Measurements from ENCODE around the gene IKZF4. TPM values are rescaled to one million over a fixed set of nuclear protein-coding genes. Genes with fewer than 3 reads are reported as not detected.

The IKZF4 gene
- total RNA-seq, 1 experiment from 2014 or later: 13.9 TPM

DNA sequence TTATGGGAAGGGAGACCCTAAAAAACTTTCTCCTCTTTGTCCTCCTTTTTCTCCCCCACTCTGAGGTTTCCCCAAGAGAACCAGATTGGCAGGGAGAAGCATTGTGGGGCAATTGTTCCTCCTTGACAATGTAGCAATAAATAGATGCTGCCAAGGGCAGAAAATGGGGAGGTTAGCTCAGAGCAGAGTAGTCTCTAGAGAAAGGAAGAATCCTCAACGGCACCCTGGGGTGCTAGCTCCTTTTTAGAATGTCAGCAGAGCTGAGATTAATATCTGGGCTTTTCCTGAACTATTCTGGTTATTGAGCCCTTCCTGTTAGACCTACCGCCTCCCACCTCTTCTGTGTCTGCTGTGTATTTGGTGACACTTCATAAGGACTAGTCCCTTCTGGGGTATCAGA, 16.3 kb downstream of the IKZF4 start:
- H3K27ac Mint-ChIP-seq: peak overlapping the region in 2 of 3 experiments; percentile 3 to 51; a peak in 1 of 7 replicates

More for the DNA sequence above, 16.3 kb downstream of the IKZF4 start:
- Histone ChIP-seq H3K18ac (ENCODE audit: insufficient read length, low read depth, low read length) (no peak overlapping the region), H2BK5ac (ENCODE audit: insufficient read length, low read length) (no peak overlapping the region), H3K4me1 (ENCODE audit: insufficient read depth, low read length) (no peaks in the 10 kb centered on the region; the same call in 1 of the 2 replicates), H3K4me2 (ENCODE audit: insufficient read depth, insufficient read length, low read length) (no peak overlapping the region), H2BK120ac (ENCODE audit: low read depth, low read length, poor library complexity, severe bottlenecking) (no peak overlapping the region), H3K9me3 (ENCODE audit: control insufficient read depth, low read depth, low read length) (no peaks in the 10 kb centered on the region), H3K27ac (ENCODE audit: insufficient read length, low read depth, low read length) (no peak overlapping the region), H2AK5ac (ENCODE audit: insufficient read length, low read length) (no peak overlapping the region), H3K79me2 (ENCODE audit: insufficient read depth, low read length) (peaks cover 2% of the 10 kb centered on the region; the same call in 1 of the 2 replicates), H3K79me1 (ENCODE audit: insufficient read depth, low read depth, low read length, poor library complexity, severe bottlenecking) (no peaks in the 10 kb centered on the region), H3K56ac (ENCODE audit: insufficient read length, low read depth, low read length) (no peak overlapping the region), H2BK20ac (ENCODE audit: low read depth, low read length, poor library complexity, severe bottlenecking) (no peak overlapping the region), H2BK15ac (ENCODE audit: low read depth, low read length) (no peak overlapping the region), H3K23me2 (ENCODE audit: insufficient read length, low read depth, low read length, poor library complexity, severe bottlenecking) (no peaks in the 10 kb centered on the region), H4K5ac (ENCODE audit: insufficient read length, low read depth, low read length) (no peak overlapping the region), H3K27me3 (ENCODE audit: insufficient read depth, low read length) (no peaks in the 10 kb centered on the region), H4K20me1 (ENCODE audit: control insufficient read depth, insufficient read depth, insufficient read length) (no peaks in the 10 kb centered on the region), H2BK12ac (ENCODE audit: insufficient read length, low read depth, low read length) (no peak overlapping the region), H3K9ac (ENCODE audit: extremely low read depth, insufficient read length, low read length) (no peak overlapping the region), H3K14ac (ENCODE audit: insufficient read depth, low read length) (no peak overlapping the region), H4K91ac (ENCODE audit: insufficient read length, low read depth, low read length) (no peak overlapping the region), H3T11ph (ENCODE audit: low read length) (no peak overlapping the region), H4K8ac (replicated peaks; ENCODE audit: insufficient read length, low read depth, low read length) (no peak overlapping the region), H3K23ac (ENCODE audit: insufficient read length, low read depth, low read length) (no peak overlapping the region), H3K4ac (ENCODE audit: low read depth, low read length) (no peak overlapping the region), H2AFZ (ENCODE audit: low read length) (no peak overlapping the region)
- WGBS (ENCODE audit: extremely low coverage, insufficient read length, low lambda C conversion rate): no CpG with 5 or more reads among the region's 2 CpGs
- no peak overlapping the region; a peak in 1 of 5 replicates for H3K4me3 Mint-ChIP-seq
- H3K27me3 Mint-ChIP-seq (ENCODE audit: low read depth): no peaks in the 10 kb centered on the region
- H3K4me1 Mint-ChIP-seq: peaks cover 11 to 19% of the 10 kb centered on the region in 2 experiments
- TF ChIP-seq, protein P1, sequence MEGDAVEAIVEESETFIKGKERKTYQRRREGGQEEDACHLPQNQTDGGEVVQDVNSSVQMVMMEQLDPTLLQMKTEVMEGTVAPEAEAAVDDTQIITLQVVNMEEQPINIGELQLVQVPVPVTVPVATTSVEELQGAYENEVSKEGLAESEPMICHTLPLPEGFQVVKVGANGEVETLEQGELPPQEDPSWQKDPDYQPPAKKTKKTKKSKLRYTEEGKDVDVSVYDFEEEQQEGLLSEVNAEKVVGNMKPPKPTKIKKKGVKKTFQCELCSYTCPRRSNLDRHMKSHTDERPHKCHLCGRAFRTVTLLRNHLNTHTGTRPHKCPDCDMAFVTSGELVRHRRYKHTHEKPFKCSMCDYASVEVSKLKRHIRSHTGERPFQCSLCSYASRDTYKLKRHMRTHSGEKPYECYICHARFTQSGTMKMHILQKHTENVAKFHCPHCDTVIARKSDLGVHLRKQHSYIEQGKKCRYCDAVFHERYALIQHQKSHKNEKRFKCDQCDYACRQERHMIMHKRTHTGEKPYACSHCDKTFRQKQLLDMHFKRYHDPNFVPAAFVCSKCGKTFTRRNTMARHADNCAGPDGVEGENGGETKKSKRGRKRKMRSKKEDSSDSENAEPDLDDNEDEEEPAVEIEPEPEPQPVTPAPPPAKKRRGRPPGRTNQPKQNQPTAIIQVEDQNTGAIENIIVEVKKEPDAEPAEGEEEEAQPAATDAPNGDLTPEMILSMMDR (conservative IDR thresholded peaks at IDR 0.05): no peak
- no peak for DNase-seq
- peaks cover 0 to 3% of the 10 kb centered on the region in 2 experiments; a peak in 1 of 5 replicates for H3K9me3 Mint-ChIP-seq
- peaks cover 18 to 47% (median 41%) of the 10 kb centered on the region in 3 experiments; a peak in 6 of 7 replicates for H3K36me3 Mint-ChIP-seq (ENCODE audit: insufficient read depth in 1 of 3, low read depth in 3 of 3)
